Activated naive CD4-positive, alpha-beta T cell treated with anti-CD3 and anti-CD28 coated beads for 36 hours (primary cell): ENCODE results near the gene ALDH3B1. TPM values are rescaled to one million over a fixed set of nuclear protein-coding genes. Genes with fewer than 3 reads are reported as not detected.

Experiments
- CTCF ChIA-PET: fragments of 350-600 bp; sonication (Branson Sonifier 250); formaldehyde crosslinking; loops from one replicate; lab custom pipeline; 2021; ENCODE audit warnings: antibody characterized with exemption; lab: Charles Lee
- DNase-seq: peaks from one replicate; pipeline ENCODE4 v3.0.0-alpha.2; 2020
- H3K27ac Mint-ChIP-seq: one replicate; pipeline ENCODE4 v1.8.0; 2021; ENCODE audit warnings: mild to moderate bottlenecking, mixed read lengths
- H3K27me3 Mint-ChIP-seq: one replicate; pipeline ENCODE4 v1.8.0; 2021; ENCODE audit warnings: low read depth, mixed read lengths
- H3K36me3 Mint-ChIP-seq: one replicate; pipeline ENCODE4 v1.8.0; 2021; ENCODE audit warnings: low read depth, mixed read lengths
- H3K4me1 Mint-ChIP-seq: one replicate; pipeline ENCODE4 v1.8.0; 2021; ENCODE audit warnings: low read depth, mixed read lengths
- H3K4me3 Mint-ChIP-seq: one replicate; pipeline ENCODE4 v1.8.0; 2021; ENCODE audit warnings: mild to moderate bottlenecking, moderate library complexity, mixed read lengths
- H3K9me3 Mint-ChIP-seq: one replicate; pipeline ENCODE4 v1.8.0; 2021; ENCODE audit warnings: mixed read lengths
- intact Hi-C: fragments of 100-400 bp; cut with micrococcal nuclease; formaldehyde crosslinking; loops from one replicate; pipeline ENCODE4 v1.15.1; 2023
- total RNA-seq, 2 experiments: library from RNA; stranded (reverse); gene quantifications; one replicate each; pipeline ENCODE4 v1.2.3, GENCODE V29; 2021

Gene ALDH3B1
- total RNA-seq, 2 experiments from 2014 or later: not detected

DNA sequence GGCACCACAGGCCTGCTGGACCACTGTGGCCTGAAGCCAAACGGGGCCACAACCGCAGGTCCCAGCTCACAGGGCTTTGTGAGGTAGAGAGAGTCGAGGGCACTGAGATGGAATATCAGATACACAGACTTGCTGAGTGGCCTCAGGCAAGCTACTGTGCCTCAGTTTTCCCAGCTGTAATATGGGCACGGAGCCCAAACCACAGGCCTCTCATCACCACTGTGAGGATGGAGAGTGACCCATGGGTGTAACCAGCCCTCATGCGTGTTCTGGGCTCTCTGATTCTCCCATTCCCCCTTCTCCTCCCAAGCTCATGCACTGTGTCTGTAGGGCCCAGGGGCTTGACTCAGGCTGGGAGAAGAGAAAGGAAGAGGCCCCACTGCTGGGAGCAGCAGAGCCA, 10.4 kb upstream of the ALDH3B1 start:
- Mint-ChIP-seq H3K9me3 (no peaks in the 10 kb centered on the region), H3K4me3 (no peak overlapping the region), H3K27ac (no peak overlapping the region), H3K4me1 (peaks cover 16% of the 10 kb centered on the region), H3K36me3 (peaks cover 4% of the 10 kb centered on the region), H3K27me3 (no peaks in the 10 kb centered on the region)
- intact Hi-C loops: loop anchor here (10.0 kb wide), 1 partner anchor 125 kb away; the partner anchor contains the start of gene CHKA
- DNase-seq: no peak
- CTCF ChIA-PET: no interaction called here

DNA sequence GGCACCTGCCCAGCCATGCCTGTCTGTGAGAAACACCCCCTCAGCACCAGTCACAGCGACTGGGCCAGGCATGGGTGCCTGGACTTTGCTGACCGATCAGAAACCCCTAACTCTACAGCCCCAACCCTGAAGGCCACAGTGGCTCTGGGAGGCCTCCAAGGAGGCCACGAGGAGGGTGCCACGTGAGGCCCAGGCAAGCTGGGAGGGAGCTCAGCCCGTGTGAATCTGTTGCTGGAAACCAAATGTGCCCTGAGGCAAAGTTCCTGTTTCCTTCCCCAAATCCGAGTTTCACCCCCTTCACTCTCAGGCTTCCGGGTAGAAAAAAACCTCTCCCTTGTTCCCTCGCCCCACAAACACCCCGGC, 7.6 kb upstream of the ALDH3B1 start:
- no peaks in the 10 kb centered on the region for H3K27me3 Mint-ChIP-seq
- no peak overlapping the region for H3K27ac Mint-ChIP-seq
- H3K9me3 Mint-ChIP-seq: no peaks in the 10 kb centered on the region
- peak overlapping the region; percentile 67 for H3K4me3 Mint-ChIP-seq
- H3K4me1 Mint-ChIP-seq: peaks cover 15% of the 10 kb centered on the region
- CTCF ChIA-PET: no interaction called here
- H3K36me3 Mint-ChIP-seq: no peaks in the 10 kb centered on the region
- intact Hi-C loops: loop anchor here (10.0 kb wide), 1 partner anchor 122 kb away; the partner anchor contains the start of gene CHKA
- DNase-seq: no peak

DNA sequence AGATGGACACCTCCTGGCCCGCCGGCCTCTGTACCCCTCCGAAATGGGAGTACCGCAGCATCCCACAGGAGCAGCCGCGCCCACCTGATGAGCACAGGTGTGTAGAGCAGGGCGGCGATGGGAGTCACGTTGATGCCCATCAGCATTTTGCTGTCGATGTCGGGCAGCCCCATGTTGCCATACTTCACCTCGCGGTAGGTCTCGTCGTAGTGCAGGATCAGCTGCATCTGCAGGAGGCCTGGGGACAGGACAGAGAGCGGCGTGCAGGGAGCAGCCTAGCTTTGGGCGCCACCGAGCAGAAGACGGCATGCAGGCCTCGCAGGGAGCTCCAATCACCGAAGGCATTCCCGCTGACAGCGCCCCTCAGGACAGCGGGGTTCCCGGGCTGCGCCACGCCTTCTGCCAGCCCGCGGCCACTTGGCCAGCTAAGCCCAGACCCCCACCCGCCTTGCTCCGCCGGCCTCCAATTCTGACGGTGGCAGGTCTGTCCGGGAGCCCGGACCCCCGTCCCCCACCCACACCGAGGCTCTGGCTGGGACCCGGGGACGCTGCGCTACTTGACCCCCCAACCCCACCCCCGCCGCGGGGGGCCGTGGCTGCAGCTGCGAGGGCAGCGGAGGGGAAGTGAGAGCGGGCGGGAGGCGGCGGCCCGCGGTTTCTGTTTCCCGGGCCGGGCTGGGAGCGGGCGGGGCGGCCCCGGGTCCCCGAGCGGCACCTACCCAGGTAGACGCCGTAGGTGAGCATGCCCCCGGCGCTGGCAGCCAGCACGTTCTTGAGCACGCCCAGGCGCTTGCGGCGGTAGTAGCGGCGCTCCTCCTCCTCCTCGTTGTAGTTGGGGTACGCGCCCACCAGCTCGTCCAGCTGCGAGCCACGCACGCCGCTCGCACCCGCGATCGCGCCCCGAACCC, 6.9 kb upstream of the ALDH3B1 start:
- Mint-ChIP-seq H3K4me1 (peaks cover 14% of the 10 kb centered on the region), H3K27me3 (no peaks in the 10 kb centered on the region), H3K4me3 (peak overlapping the region; percentile 82), H3K36me3 (no peaks in the 10 kb centered on the region), H3K27ac (no peak overlapping the region), H3K9me3 (no peaks in the 10 kb centered on the region)
- DNase-seq: peak; percentile 41
- CTCF ChIA-PET: no interaction called here
- intact Hi-C loops: loop anchor here (10.0 kb wide), 1 partner anchor 122 kb away; the partner anchor contains the start of gene CHKA

DNA sequence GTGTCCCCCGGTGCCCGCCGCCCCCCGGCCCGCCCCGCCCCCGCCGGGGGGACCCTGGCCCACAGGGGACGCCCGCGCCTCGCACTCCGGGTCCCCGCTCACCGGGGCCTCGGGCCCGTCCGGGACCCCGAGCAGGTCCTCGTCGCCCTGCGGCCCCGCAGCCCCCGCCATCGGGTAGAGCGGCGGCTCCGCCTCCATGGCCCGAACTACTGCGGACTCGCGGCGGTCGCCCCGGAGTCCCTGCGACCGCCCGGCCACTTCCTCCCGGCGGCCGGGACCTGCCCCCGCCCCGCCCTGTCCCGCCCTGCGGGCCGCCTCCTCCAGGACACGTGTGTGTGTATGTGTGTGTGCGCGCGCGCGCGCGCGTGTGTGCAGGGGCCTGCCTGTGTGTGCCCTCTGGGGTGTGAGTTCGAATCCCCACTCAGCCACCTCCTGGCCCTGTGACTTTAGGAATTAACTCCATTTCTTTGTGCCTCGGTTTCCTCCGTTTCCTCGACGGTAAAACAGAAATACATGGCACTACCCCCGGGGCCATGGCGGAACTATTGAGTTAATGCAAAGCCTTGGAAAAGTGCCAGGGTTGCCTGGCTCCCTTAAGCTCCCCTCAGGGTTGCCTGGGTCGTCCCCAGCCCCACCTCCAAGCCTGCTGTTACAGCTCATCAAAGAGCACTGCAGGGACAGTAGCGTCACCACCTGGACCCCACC, 6.1 kb upstream of the ALDH3B1 start, which contains the start of gene UNC93B1:
UNC93B1 (minus strand) TSS at position 252 of the 705 bp plus-strand sequence; CDS start at position 198, 54 bp downstream.
- CTCF ChIA-PET: interaction anchor here (0.9 kb wide), 1 partner anchor 10 kb away, joined by 3 read pairs; no protein-coding TSS in a partner anchor
- Mint-ChIP-seq H3K36me3 (no peaks in the 10 kb centered on the region), H3K27me3 (no peaks in the 10 kb centered on the region), H3K4me1 (peaks cover 16% of the 10 kb centered on the region), H3K27ac (no peak within 1 kb of the TSS), H3K4me3 (peak within 1 kb of the TSS; percentile 82), H3K9me3 (no peaks in the 10 kb centered on the region)
- intact Hi-C loops: loop anchor here (2.0 to 10.0 kb wide), 2 partner anchors 27 to 121 kb away; partner anchors contain the start of genes CHKA and NDUFS8
- peak; percentile 89 for DNase-seq

DNA sequence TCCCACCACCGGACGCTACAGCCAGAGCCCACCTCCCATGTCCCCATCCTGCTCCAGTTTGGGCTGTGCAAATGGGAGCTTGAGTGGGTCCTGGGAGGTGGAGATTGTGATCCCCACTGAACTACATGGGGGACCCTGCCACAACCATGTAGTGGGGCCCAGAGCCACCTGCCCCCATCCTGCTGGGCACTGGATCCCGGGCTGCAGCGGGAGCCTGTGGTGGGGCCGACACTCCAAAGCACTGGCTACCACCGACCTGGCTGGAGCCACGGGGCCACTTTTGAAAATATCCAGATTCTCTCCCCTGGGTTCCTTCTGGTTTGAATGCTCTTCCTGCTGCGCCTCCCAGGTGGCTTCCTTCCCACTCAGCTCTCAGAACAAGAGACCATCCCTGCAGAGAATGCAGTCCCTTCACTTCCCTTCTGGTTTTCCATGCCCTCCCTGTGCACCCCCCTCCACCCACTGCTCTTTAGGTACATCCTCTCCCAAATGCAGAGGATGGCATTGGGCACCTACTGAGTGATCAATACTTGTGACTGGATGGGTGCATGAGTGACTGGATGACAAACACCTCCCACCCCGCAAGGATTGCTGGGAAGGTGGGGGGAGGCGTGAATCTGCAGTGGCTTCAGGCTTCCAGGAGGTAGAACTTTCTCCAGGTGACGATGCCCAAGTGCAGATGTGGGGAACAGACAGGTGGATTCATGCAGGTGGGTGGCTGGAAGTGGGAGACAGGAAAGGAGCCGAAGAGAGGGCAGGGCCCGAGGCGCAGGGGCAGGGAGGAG, 5.4 kb upstream of the ALDH3B1 start:
- CTCF ChIA-PET: interaction anchor here (0.5 to 0.9 kb wide), 3 partner anchors 11 to 397 kb away, joined by 3 to 6 read pairs (median 3); no protein-coding TSS in a partner anchor
- Mint-ChIP-seq H3K4me1 (peaks cover 24% of the 10 kb centered on the region), H3K9me3 (no peaks in the 10 kb centered on the region), H3K27me3 (no peaks in the 10 kb centered on the region), H3K4me3 (peak overlapping the region; percentile 82), H3K36me3 (no peaks in the 10 kb centered on the region), H3K27ac (no peak overlapping the region)
- no peak for DNase-seq
- intact Hi-C loops: loop anchor here (2.0 to 10.0 kb wide), 3 partner anchors 26 to 120 kb away; partner anchors contain the start of genes CHKA and NDUFS8

DNA sequence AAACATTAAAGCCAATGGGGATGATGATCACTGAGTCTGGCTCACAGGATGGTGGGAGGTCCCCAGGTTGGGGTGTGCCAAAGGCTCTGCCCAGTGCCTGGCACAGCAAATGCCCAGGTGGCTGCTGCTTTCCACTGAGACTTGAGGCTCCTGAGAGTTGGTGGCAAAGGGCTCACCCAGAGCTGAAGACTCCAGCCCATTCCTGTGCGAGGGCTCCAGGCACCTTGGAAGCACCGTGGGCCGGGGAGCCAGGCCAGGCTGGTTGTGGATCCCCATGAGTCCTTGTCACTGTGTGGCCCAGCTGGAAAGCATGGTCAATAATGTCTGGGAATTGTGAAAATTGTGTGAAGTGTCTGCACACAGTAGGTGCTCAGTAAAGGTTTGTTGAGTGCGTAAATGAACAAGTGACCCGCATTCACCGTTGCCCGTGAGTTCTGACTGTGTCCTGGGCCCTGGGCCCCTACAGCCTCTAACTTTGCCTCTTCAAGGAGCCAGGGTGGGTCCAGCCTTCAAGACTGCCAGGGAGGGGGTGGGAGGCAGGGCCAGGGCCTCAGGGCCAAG, 3.4 kb upstream of the ALDH3B1 start:
- DNase-seq: no peak
- H3K36me3 Mint-ChIP-seq: no peaks in the 10 kb centered on the region
- H3K4me1 Mint-ChIP-seq: peaks cover 24% of the 10 kb centered on the region
- no peak overlapping the region for H3K27ac Mint-ChIP-seq
- CTCF ChIA-PET: no interaction called here
- intact Hi-C loops: loop anchor here (5.0 to 10.0 kb wide), 2 partner anchors 36 to 118 kb away; partner anchors contain the start of gene CHKA
- no peaks in the 10 kb centered on the region for H3K9me3 Mint-ChIP-seq
- H3K27me3 Mint-ChIP-seq: peaks cover 3% of the 10 kb centered on the region
- H3K4me3 Mint-ChIP-seq: no peak overlapping the region

DNA sequence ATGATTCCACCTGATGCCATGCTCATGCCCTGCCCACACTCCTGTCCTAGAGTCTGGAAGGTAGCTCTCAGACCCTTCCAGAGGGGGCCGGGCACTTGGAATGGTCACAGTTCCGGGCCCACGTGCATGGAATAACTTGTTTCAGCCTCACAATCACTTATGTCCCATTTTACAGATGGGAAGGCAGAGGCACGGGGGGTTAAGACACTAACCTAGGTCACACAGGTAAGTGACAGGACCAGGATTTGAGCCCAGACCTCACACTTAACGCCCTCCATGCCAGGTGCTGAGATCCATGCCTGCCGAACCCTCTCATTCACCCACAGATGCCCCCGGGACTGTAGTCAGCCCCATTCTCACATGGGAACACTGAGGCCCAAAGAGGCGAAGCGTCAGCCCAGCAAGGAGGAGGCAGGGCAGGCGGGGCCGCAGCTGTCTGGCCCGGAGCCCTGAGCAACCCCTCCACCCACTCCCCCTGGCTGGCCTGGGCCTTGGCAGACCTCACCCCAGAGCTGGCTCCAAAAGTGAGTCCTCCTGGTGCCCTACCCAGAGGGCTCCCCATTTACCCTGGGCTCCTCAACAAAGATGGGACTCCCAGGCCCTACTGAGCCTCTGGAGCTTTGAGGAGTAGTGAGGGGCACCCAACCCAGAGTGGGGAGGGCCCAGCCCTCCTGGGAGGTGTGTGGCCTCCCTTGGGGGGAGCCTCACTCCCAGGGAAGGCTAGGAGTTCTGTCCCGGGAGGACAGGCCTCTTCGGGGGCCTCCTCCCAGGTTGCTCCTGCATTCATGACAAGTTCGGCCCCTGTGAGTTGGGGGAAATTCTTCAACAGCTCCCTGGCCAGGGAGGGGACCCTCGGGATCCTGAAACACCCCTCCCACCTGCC, 2.4 kb upstream of the ALDH3B1 start:
- Mint-ChIP-seq H3K4me1 (peaks cover 18% of the 10 kb centered on the region), H3K27ac (no peak overlapping the region), H3K27me3 (peaks cover 4% of the 10 kb centered on the region), H3K4me3 (no peak overlapping the region), H3K9me3 (no peaks in the 10 kb centered on the region), H3K36me3 (no peaks in the 10 kb centered on the region)
- CTCF ChIA-PET: interaction anchor here (0.6 kb wide), 1 partner anchor 292 kb away, joined by 3 read pairs; no protein-coding TSS in a partner anchor
- DNase-seq: no peak
- intact Hi-C loops: loop anchor here (5.0 to 10.0 kb wide), 2 partner anchors 35 to 117 kb away; partner anchors contain the start of gene CHKA

DNA sequence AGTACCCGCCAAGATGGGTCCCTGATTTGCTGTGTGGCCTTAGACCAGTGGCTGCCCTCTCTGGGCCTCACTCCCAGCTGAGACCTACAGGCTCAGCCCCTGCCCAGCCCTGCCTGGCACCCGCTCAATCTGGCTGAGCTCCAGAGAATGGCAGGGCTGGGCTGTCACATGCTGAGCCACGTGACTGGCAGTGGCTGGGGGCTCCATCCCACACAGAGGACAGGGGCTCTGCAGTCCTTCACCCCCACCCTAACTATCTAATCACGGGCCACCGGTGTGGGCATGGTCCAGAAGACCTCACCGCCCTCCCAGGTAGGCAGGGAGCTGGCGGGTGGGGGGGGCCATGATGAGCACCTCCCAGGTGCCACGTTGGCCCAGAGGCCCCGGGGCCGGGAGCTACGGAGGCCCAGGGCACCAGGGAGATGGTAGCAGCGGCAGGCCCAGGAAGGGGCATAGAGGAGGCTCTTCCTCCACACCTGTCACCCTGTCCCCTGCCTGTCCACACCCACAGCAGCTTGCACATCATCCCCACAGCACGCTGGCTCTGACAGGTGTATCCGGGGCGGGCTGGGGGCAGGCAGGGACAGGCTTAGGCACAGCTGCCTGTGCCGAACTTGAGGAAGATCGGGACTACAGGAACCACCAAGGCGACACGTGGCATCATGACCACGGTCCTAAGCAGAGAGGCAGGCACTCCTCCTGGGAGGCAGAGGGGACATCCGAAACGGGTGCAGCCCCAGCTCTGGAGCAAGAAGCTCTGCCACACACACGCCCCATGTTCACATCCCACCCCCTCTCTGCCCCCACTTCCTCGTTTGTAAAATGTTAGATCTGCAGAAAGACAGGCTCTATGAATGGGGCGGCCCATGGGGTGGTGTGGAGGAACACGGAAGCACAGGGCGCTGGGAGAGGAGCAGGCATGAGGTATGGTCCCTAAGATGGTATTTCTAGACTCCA, 1.5 kb upstream of the ALDH3B1 start:
- no peak for DNase-seq
- no peaks in the 10 kb centered on the region for H3K36me3 Mint-ChIP-seq
- CTCF ChIA-PET: interaction anchor here (0.6 to 1.3 kb wide), 2 partner anchors 202 to 291 kb away, joined by 3 to 4 read pairs; no protein-coding TSS in a partner anchor
- H3K27me3 Mint-ChIP-seq: peaks cover 4% of the 10 kb centered on the region
- intact Hi-C loops: loop anchor here (1.0 to 10.0 kb wide), 4 partner anchors 34 to 289 kb away; partner anchors contain the start of gene CHKA
- H3K4me3 Mint-ChIP-seq: no peak overlapping the region
- peaks cover 16% of the 10 kb centered on the region for H3K4me1 Mint-ChIP-seq
- no peaks in the 10 kb centered on the region for H3K9me3 Mint-ChIP-seq
- H3K27ac Mint-ChIP-seq: no peak overlapping the region

DNA sequence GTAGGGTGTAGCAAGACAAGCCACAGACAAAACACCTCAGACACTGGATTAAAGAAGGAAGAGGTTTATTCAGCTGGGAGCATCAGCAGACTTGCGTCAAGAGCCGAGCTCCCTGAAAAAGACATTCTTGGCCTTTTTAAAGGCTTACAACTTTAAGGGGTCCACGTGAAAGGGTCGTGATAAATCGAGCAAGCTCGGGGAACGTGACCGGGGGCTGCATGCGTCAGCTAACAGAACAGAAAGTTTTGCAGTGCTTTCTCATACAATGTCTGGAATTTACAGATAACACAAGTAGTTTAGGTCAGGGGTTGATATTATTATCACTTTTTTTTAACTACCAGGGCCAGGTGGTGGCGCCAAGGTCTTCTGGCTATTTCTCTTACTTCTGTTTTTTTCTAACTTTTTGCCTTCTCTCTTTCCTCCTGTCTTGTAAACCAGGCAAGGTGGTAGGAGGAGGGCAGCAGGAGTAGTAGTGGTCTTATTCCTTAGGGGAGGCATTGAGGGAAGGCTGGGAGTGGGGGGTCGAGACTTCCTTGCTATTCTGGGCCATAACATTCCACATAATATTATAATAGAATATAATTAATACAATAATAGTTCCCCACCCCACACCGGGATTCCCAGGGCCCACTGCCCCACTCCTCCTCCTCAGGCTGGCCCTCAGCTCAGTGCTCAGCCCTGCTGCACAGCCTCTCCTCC, 587 bp upstream of the ALDH3B1 start:
- Mint-ChIP-seq H3K4me1 (peaks cover 14% of the 10 kb centered on the region), H3K27me3 (peaks cover 4% of the 10 kb centered on the region), H3K36me3 (no peaks in the 10 kb centered on the region), H3K4me3 (no peak overlapping the region), H3K9me3 (no peaks in the 10 kb centered on the region), H3K27ac (no peak overlapping the region)
- CTCF ChIA-PET: interaction anchor here (1.3 kb wide), 1 partner anchor 201 kb away, joined by 4 read pairs; no protein-coding TSS in a partner anchor
- peak; percentile 57 for DNase-seq
- intact Hi-C loops: loop anchor here (1.0 to 10.0 kb wide), 4 partner anchors 33 to 288 kb away; partner anchors contain the start of gene CHKA
